GM21447 (cell line): ENCODE measurements around the gene CEP164.

Experiments
- ATAC-seq: cut with Tn5 transposase; IDR thresholded peaks from one replicate; pipeline ENCODE4 v1.9.1; 2021; ENCODE audit not compliant: unreplicated experiment

The CEP164 gene

DNA sequence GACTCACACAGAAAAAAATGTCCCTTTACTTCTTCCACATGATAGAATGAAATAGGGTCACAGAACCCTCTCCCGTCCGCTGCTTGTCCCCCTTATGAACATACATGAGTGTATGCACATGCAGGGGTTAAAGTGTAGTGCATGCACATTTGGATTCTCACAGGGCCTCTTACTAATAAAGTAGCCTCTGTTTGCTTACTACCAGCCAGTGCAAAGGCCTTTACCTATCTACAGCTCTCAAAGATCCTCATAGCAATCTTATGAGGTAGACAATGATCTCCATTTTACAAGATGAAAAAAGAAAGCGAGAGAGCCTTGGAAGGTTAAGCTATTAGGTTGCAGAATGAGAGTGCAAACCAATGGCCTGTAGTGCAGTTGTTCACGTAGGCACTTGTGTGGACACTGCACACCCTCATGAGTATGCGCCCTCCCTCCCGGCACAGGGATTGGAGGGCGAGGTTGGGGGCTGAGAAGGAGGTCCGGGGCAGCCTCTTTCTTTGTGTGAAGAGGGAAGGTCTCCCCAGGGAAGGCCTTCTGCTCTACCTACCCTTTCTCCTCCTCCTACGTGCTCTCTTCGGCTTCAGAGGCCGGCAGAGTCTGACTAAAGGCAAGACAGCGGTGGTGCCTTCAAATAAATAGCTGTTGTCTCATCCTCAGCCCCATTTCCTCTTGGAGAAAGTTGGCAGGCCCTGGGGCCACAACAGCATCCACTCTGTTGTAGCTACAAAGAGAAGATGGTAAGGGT, 91.3 kb downstream of the CEP164 start:
- no peak for ATAC-seq

- ATAC-seq = no peak
Observed at GRCh38 chr11:117419482-117420142, 92.0 kb downstream of the CEP164 start.

- no peak for ATAC-seq
Observed at GRCh38 chr11:117420143-117420485, 92.5 kb downstream of the CEP164 start.

- no peak for ATAC-seq
Observed at GRCh38 chr11:117420598-117420997, 92.9 kb downstream of the CEP164 start.

DNA sequence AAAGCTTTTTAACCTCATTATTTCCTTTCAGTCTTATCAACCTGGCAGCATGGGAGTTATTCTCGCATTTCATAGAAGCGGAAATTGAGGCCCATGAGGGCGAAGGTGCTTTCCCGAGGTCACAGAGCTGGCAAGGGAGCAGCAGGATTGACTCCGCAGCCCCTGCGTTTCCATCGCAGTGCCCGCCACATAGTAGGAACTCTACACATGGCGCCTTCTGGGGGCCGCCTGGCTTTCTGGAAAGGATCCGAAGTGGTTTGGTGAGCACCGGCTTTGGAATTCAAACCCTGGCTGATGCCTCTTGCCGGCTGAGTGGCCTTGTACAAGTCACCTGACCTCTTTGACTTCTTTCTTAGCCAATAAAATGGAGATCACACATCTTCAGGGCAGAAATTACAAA, 93.4 kb downstream of the CEP164 start:
- ATAC-seq = no peak

DNA sequence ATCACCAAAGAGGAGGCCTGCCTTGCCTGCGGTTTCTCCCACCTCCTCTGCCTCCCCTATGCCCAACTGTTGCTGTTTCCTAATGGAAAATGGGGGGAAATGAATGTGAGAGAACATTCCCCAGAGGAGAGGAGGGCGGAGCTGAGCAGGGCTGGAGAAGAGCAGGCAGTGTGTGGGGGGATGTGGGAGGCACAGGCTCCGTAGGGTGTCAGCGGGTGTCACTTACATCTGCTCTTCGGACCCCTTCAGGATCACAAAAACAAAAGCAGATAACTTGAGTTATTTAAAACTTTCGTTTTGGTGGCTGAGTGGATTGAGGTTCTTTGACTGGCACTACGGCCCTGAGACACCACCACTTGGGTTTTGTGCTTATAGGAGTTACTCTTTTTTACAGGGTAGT, 93.8 kb downstream of the CEP164 start:
- ATAC-seq = no peak

DNA sequence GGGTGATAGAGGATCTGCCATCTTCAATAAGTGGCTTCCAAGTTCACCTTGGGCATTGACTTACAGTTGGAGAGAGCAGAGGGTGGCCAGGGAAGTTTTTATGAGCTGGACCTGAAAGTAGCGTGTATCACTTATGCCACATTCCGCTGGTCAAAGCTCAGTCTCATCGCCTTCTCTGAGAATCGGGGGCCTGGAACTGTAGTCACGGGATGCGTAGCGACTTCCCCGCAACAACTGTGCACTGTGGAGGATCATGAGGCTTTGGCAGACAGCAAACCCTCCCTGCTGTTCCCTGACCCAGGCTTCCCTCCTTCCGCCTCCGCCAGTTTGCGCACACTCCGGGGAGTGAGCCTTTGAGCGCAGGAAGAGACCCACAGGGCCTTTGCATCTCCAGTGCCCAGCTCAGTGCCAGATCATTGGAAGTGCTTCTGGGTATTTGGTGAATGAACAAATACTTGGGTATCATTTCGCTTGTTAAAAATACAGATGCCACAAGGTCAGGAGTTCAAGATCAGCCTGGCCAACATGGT, 95.5 kb downstream of the CEP164 start:
- no peak for ATAC-seq

DNA sequence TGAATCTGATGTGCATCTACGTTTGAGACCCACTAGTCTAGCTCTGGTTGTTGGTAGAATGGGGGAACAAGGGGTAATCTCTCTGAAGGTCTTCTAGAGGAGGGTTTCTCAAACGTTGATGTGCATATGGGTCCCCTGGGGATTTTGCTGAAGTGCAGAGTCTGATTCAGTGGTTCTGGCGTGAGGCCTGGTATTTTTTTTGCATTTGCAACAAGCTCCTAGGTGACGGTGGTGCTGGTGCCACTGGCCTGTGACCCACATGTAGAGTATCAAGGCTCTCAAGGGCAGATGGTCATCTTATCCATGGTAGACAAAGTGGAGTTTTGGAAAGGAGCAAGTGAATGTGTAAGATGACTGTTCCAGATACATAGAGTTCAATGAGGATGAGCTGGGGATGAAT, 97.1 kb downstream of the CEP164 start:
- ATAC-seq = no peak

GRCh38 chr11:117425679-117426296, 98.1 kb downstream of the CEP164 start:
- no peak for ATAC-seq

- no peak for ATAC-seq
Observed at GRCh38 chr11:117426297-117426685, 98.6 kb downstream of the CEP164 start.

DNA sequence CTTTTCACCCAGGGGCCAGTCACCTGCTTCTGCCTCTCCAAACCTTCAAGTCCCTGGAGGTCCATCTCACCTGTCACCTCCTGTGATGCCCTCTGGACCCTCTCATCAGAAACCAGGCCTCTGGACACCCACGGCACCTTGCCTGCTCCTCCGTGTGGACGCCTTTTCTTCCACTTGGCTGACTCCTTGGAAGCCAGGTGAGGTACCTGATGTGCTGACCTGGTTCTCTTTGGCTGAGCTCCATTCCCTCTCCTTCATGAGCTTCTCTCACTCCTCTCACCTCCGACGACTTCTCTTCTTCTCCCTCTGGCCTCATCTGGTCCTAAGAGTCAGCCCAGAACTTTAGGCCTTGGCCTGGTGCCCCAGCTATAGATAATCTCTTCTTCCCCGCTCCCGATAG, 99.3 kb downstream of the CEP164 start:
- no peak for ATAC-seq

- ATAC-seq = no peak
Observed at GRCh38 chr11:117427356-117427874, 99.8 kb downstream of the CEP164 start.

DNA sequence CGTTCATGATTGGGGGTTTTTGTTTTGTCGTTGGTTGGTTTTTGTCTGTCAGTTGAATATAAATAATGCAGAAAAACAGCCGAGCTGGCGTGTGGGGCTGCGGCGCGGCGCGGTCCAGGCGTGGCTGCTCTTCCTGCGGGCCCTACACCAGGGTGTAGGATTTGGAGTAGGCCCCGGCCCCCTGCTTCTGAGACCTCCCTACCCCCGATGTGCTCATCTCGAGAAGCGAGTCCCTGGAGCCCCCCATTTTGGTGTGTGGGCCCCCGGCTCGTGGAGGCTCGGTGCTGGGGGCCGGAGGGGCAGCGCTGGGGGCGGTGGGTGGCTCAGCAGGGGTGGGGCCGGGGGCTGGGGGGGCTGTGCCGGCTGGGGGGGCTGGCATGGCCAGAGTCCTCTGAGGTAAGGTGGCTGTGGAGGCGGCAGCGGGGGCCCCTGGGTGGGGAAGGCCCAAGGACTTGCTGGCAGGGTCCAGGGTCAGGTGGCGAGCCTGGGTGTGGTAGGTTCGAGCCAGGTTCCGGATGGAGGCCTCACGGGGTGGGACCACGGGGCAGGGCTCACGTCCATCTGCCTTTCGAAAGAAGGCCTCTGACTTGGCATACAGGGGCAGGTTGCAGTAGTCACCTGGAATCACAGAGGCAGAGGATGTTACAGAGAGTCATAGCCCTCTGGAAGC, 100.7 kb downstream of the CEP164 start:
- ATAC-seq = no peak

- no peak for ATAC-seq
Observed at GRCh38 chr11:117428856-117429229, 101.2 kb downstream of the CEP164 start.

- ATAC-seq = no peak
Observed at GRCh38 chr11:117430293-117430955, 102.8 kb downstream of the CEP164 start.

- ATAC-seq = no peak
Observed at GRCh38 chr11:117431436-117431835, 103.8 kb downstream of the CEP164 start.

GRCh38 chr11:117433717-117434116, 106.1 kb downstream of the CEP164 start:
- ATAC-seq = no peak

DNA sequence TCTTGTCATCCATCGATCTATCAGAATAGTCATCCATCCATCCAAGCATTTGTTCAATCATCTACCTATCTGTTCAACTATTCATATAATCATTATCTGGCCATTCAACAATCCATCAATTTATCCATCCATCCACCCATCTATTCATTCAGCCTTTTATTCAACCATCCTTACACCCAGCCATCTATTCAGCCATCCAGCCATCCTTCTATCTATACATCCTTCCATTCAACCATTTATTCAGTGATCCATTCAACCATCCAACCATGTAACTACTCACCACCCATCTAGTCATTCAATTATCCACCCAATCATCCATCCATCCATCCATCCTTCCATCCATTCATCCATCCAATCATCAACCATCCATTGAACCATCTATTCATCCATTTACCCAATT, 106.8 kb downstream of the CEP164 start:
- no peak for ATAC-seq

GRCh38 chr11:117435326-117435725, 107.7 kb downstream of the CEP164 start:
- ATAC-seq = no peak

DNA sequence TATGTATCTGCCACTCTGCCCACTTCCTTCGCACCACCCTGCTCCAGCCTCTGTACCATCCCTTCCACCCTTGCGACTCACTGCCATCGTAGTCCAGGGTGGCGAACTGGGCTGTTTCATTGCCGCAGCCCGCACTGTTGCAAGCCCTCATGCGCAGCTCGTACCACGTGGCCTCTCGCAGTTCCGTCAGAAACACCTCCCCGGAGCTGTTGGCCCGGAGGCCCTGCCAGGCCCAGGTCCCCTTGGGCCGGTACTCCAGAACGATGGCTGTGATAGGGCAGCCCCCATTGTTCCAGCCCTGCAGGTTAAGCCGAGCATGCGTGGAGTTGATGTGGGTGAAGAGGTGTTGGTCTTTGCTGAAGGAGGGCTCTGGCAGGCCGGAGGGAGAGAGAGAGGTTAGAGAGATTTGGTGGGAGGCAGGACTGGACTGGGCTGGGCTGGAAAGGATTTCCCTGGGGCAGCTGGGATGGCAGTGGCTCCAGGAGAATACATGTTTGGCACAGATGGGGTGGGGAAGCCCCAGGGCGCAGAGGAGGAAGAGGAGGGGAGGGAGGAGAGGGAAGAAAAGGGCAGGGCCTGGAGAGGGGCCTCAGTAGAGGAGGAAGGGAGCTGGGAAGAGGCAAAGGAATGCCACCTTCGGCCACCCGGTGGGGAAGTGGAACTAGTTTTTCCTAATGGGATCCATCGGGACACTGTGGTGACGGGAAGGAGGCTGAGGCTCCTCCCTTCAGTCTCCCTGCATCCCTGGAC, 109.6 kb downstream of the CEP164 start:
- no peak for ATAC-seq
